Spleen (tissue), 7 donors: ENCODE results near the gene SLC29A1.

Experiments
- POLR2A ChIP-seq, 3 donors: fragments of 450-650 bp; IDR thresholded peaks; one replicate each; pipeline ENCODE4 v1.5.1; 2017; ENCODE audit warnings: antibody characterized with exemption in 3 of 3, mild to moderate bottlenecking in 1 of 3
- POLR2AphosphoS5 ChIP-seq, 3 donors: sonication (generic); formaldehyde crosslinking; IDR thresholded peaks; one replicate each; pipeline ENCODE4 v1.5.1; 2017; ENCODE audit warnings: antibody characterized with exemption in 3 of 3
- TF ChIP-seq, protein P1 (sequence below), 11 experiments: fragments of 200-600 bp in 7 of 11; fragments of 450-650 bp in 4 of 11; sonication (generic) in 4 of 11; IDR thresholded peaks in 8 of 11; conservative IDR thresholded peaks in 3 of 11; 1 replicate in 7 of 11; 2 replicates in 4 of 11; pipeline versions ENCODE4 v1.4.0 to v1.8.0; 2016 to 2021; ENCODE audit warnings: antibody characterized with exemption in 11 of 11, inconsistent platforms in 4 of 11, mild to moderate bottlenecking in 1 of 11
- donor health status: DM: no; HTN: no; CAD: no; lungs with moderate emphysema.
- donor health status: DM: no; HTN: no; CAD: no.
- donor health status: DM: no; HTN: no; CAD: no.

- TF ChIP-seq, protein P1, sequence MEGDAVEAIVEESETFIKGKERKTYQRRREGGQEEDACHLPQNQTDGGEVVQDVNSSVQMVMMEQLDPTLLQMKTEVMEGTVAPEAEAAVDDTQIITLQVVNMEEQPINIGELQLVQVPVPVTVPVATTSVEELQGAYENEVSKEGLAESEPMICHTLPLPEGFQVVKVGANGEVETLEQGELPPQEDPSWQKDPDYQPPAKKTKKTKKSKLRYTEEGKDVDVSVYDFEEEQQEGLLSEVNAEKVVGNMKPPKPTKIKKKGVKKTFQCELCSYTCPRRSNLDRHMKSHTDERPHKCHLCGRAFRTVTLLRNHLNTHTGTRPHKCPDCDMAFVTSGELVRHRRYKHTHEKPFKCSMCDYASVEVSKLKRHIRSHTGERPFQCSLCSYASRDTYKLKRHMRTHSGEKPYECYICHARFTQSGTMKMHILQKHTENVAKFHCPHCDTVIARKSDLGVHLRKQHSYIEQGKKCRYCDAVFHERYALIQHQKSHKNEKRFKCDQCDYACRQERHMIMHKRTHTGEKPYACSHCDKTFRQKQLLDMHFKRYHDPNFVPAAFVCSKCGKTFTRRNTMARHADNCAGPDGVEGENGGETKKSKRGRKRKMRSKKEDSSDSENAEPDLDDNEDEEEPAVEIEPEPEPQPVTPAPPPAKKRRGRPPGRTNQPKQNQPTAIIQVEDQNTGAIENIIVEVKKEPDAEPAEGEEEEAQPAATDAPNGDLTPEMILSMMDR (IDR thresholded peaks at IDR 0.05 in 8 of 11, conservative IDR thresholded peaks at IDR 0.05 in 3 of 11), result no peak
- TF ChIP-seq POLR2AphosphoS5 (IDR thresholded peaks at IDR 0.05), result no peak
- TF ChIP-seq POLR2A (IDR thresholded peaks at IDR 0.05), result no peak
Measured at GRCh38 chr6:44188819-44189218, 34.6 kb upstream of the SLC29A1 start.
